GM23338 (cell line): Measurements from ENCODE around the gene DNAH6. TPM values are rescaled to one million over a fixed set of nuclear protein-coding genes. Genes with fewer than 3 reads are reported as not detected.

ENCODE experiments used
- ATAC-seq: fragments of 200-7000 bp; cut with Tn5 transposase; 3 replicates; pipeline ENCODE4 v1.9.1; 2020
- DNase-seq: peaks from one replicate; pipeline ENCODE4 v3.0.0-alpha.2; 2015; ENCODE audit warnings: low spot score
- H2AFZ ChIP-seq: fragments of 200-600 bp; sonication (generic); 2 replicates; pipeline ENCODE4 v1.8.0; 2016; ENCODE audit warnings: antibody characterized with exemption, mild to moderate bottlenecking, moderate library complexity
- H3F3A ChIP-seq: fragments of 200-600 bp; sonication (generic); replicated peaks from 2 replicates; pipeline ENCODE4 v1.8.0; 2017; ENCODE audit warnings: antibody characterized with exemption, mixed run types, low read depth
- H3K27ac ChIP-seq: fragments of 200-600 bp; sonication (generic); 2 replicates; pipeline ENCODE4 v1.6.1; 2016; ENCODE audit warnings: low read depth
- H3K27me3 ChIP-seq: fragments of 200-600 bp; sonication (generic); 2 replicates; pipeline ENCODE4 v1.8.0; 2016; ENCODE audit warnings: mild to moderate bottlenecking, mixed run types, moderate library complexity; ENCODE audit not compliant: insufficient read depth
- H3K36me3 ChIP-seq: fragments of 200-600 bp; sonication (generic); 2 replicates; pipeline ENCODE4 v1.8.0; 2016; ENCODE audit warnings: mild to moderate bottlenecking; ENCODE audit not compliant: insufficient read depth
- H3K4me1 ChIP-seq: fragments of 200-600 bp; sonication (generic); 2 replicates; pipeline ENCODE4 v1.8.0; 2016; ENCODE audit warnings: mild to moderate bottlenecking, moderate library complexity; ENCODE audit not compliant: insufficient read depth
- H3K4me2 ChIP-seq: fragments of 200-600 bp; sonication (generic); 2 replicates; pipeline ENCODE4 v1.7.1; 2017; ENCODE audit warnings: mixed run types
- H3K4me3 ChIP-seq: fragments of 200-600 bp; sonication (generic); 2 replicates; pipeline ENCODE4 v1.6.1; 2016; ENCODE audit warnings: mixed run types
- H3K79me2 ChIP-seq: fragments of 200-600 bp; sonication (generic); replicated peaks from 2 replicates; pipeline ENCODE4 v1.8.0; 2017; ENCODE audit warnings: mild to moderate bottlenecking; ENCODE audit not compliant: insufficient read depth
- H3K9me2 ChIP-seq: fragments of 200-600 bp; sonication (generic); 2 replicates; pipeline ENCODE4 v1.8.0; 2017; ENCODE audit not compliant: insufficient read depth
- H4K20me1 ChIP-seq: fragments of 200-600 bp; sonication (generic); replicated peaks from 2 replicates; pipeline ENCODE4 v1.8.0; 2017; ENCODE audit warnings: mild to moderate bottlenecking; ENCODE audit not compliant: insufficient read depth
- H3K27ac Mint-ChIP-seq: 2 replicates; pipeline ENCODE4 v1.8.0; 2020; ENCODE audit warnings: inconsistent platforms, mild to moderate bottlenecking, moderate library complexity, mixed read lengths
- H3K27me3 Mint-ChIP-seq: 3 replicates; pipeline ENCODE4 v1.8.0; 2022; ENCODE audit warnings: low read depth, mild to moderate bottlenecking, moderate library complexity, mixed read lengths, inconsistent platforms; ENCODE audit not compliant: insufficient read depth, poor library complexity
- H3K36me3 Mint-ChIP-seq: 3 replicates; pipeline ENCODE4 v1.8.0; 2021; ENCODE audit warnings: low read depth, mild to moderate bottlenecking, inconsistent platforms, moderate library complexity, mixed read lengths
- H3K4me1 Mint-ChIP-seq: 3 replicates; pipeline ENCODE4 v1.8.0; 2020; ENCODE audit warnings: mild to moderate bottlenecking, inconsistent platforms, mixed read lengths
- H3K4me3 Mint-ChIP-seq: 3 replicates; pipeline ENCODE4 v1.8.0; 2021; ENCODE audit warnings: moderate library complexity, mild to moderate bottlenecking, inconsistent platforms, mixed read lengths
- H3K9me3 Mint-ChIP-seq: 3 replicates; pipeline ENCODE4 v1.8.0; 2020; ENCODE audit warnings: moderate library complexity, mild to moderate bottlenecking, inconsistent platforms, mixed read lengths
- EZH2phosphoT487 ChIP-seq: fragments of 200-600 bp; sonication (generic); IDR thresholded peaks from one replicate; pipeline ENCODE4 v1.8.1; 2018; ENCODE audit warnings: antibody characterized with exemption; ENCODE audit not compliant: unreplicated experiment
- JUNB ChIP-seq: IDR thresholded peaks from one replicate; pipeline ENCODE4 v1.6.1; 2016; ENCODE audit warnings: antibody characterized with exemption; ENCODE audit not compliant: unreplicated experiment
- NANOG ChIP-seq: IDR thresholded peaks from 2 replicates; pipeline ENCODE4 v1.6.1; 2016; ENCODE audit warnings: antibody characterized with exemption, borderline replicate concordance
- REST ChIP-seq: IDR thresholded peaks from one replicate; pipeline ENCODE4 v1.6.1; 2018; ENCODE audit warnings: antibody characterized with exemption; ENCODE audit not compliant: unreplicated experiment
- STAT1 ChIP-seq: IDR thresholded peaks from one replicate; pipeline ENCODE4 v1.6.1; 2016; ENCODE audit warnings: antibody characterized with exemption; ENCODE audit not compliant: unreplicated experiment
- ZNF114 ChIP-seq: fragments of 250-450 bp; sonication (Bioruptor Pico); IDR thresholded peaks from 2 replicates; pipeline ENCODE4 v1.5.0; 2020; ENCODE audit warnings: mild to moderate bottlenecking, moderate library complexity
- ZNF331 ChIP-seq: fragments of 250-450 bp; sonication (Bioruptor Pico); IDR thresholded peaks from 2 replicates; pipeline ENCODE4 v1.5.0; 2020; ENCODE audit warnings: low read depth, mild to moderate bottlenecking, moderate library complexity
- polyA plus RNA-seq: library from polyadenylated mRNA; unstranded; fragments of >200 nt; fragmentation: Nextera tagmentation; extraction: Ambion mirVana; gene quantifications from 2 replicates; pipeline ENCODE4 v1.2.1, GENCODE V29; 2016
- total RNA-seq: library from RNA; depleted of rRNA; stranded (reverse); fragments of >200 nt; shearing (Covaris generic); gene quantifications from 2 replicates; pipeline ENCODE4 v1.2.3, GENCODE V29; 2014
- TF ChIP-seq, protein P1 (sequence below), 2 experiments: fragments of 200-600 bp in 1 of 2; sonication (generic) in 1 of 2; conservative IDR thresholded peaks; 2 replicates each; pipeline versions ENCODE4 v1.5.1 to v1.6.1; 2016 to 2017; ENCODE audit warnings: antibody characterized with exemption in 2 of 2, low read depth in 2 of 2, mild to moderate bottlenecking in 2 of 2, moderate library complexity in 1 of 2
- TF ChIP-seq, protein P2 (sequence below): IDR thresholded peaks from 2 replicates; pipeline ENCODE4 v1.6.1; 2016; ENCODE audit warnings: antibody characterized with exemption

DNAH6 gene
- total and polyA plus RNA-seq, 2 experiments from 2014 or later = 0.27 to 0.31 TPM

- Histone ChIP-seq H3K27me3 (no peaks in the 10 kb centered on the region), H3K27ac (no peak overlapping the region), H2AFZ (no peak overlapping the region), H3F3A (no peaks in the 10 kb centered on the region), H3K4me2 (no peak overlapping the region), H3K36me3 (no peaks in the 10 kb centered on the region), H3K79me2 (no peaks in the 10 kb centered on the region), H3K4me1 (no peaks in the 10 kb centered on the region), H3K4me3 (no peak overlapping the region), H3K9me2 (no peaks in the 10 kb centered on the region), H4K20me1 (no peaks in the 10 kb centered on the region)
- Mint-ChIP-seq H3K4me3 (no peak overlapping the region), H3K36me3 (no peaks in the 10 kb centered on the region), H3K27ac (no peak overlapping the region), H3K9me3 (no peaks in the 10 kb centered on the region), H3K4me1 (no peaks in the 10 kb centered on the region), H3K27me3 (no peaks in the 10 kb centered on the region)
- DNase-seq (no peak), ATAC-seq (no peak)
- TF ChIP-seq STAT1 = no peak
- TF ChIP-seq EZH2phosphoT487 = no peak
- TF ChIP-seq ZNF331 = no peak
- no peak for TF ChIP-seq ZNF114 (CRISPR knock-in tag)
- TF ChIP-seq, protein P1, sequence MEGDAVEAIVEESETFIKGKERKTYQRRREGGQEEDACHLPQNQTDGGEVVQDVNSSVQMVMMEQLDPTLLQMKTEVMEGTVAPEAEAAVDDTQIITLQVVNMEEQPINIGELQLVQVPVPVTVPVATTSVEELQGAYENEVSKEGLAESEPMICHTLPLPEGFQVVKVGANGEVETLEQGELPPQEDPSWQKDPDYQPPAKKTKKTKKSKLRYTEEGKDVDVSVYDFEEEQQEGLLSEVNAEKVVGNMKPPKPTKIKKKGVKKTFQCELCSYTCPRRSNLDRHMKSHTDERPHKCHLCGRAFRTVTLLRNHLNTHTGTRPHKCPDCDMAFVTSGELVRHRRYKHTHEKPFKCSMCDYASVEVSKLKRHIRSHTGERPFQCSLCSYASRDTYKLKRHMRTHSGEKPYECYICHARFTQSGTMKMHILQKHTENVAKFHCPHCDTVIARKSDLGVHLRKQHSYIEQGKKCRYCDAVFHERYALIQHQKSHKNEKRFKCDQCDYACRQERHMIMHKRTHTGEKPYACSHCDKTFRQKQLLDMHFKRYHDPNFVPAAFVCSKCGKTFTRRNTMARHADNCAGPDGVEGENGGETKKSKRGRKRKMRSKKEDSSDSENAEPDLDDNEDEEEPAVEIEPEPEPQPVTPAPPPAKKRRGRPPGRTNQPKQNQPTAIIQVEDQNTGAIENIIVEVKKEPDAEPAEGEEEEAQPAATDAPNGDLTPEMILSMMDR (conservative IDR thresholded peaks at IDR 0.05; ENCODE audit: low read depth in 2 of 2) = no peak
Observed at GRCh38 chr2:84631985-84632384, 115.7 kb downstream of the DNAH6 start.

GRCh38 chr2:84636080-84636971, 120.0 kb downstream of the DNAH6 start:
- H3K36me3 ChIP-seq = no peaks in the 10 kb centered on the region
- H3K4me1 Mint-ChIP-seq = no peaks in the 10 kb centered on the region
- no peak for TF ChIP-seq NANOG
- TF ChIP-seq ZNF331 = no peak
- TF ChIP-seq REST = no peak
- TF ChIP-seq ZNF114 (CRISPR knock-in tag) = no peak
- no peak for TF ChIP-seq JUNB
- TF ChIP-seq, protein P2, sequence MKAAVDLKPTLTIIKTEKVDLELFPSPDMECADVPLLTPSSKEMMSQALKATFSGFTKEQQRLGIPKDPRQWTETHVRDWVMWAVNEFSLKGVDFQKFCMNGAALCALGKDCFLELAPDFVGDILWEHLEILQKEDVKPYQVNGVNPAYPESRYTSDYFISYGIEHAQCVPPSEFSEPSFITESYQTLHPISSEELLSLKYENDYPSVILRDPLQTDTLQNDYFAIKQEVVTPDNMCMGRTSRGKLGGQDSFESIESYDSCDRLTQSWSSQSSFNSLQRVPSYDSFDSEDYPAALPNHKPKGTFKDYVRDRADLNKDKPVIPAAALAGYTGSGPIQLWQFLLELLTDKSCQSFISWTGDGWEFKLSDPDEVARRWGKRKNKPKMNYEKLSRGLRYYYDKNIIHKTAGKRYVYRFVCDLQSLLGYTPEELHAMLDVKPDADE = no peak

More at GRCh38 chr2:84636080-84636971, 120.0 kb downstream of the DNAH6 start:
- Mint-ChIP-seq H3K27me3 (no peaks in the 10 kb centered on the region), H3K27ac (no peak overlapping the region), H3K4me3 (no peak overlapping the region), H3K9me3 (no peaks in the 10 kb centered on the region), H3K36me3 (no peaks in the 10 kb centered on the region)
- H3K4me1 ChIP-seq = no peaks in the 10 kb centered on the region
- H3K79me2 ChIP-seq = no peaks in the 10 kb centered on the region
- ATAC-seq (no peak), DNase-seq (no peak)
- no peaks in the 10 kb centered on the region for H4K20me1 ChIP-seq
- no peak overlapping the region for H3K27ac ChIP-seq
- H3F3A ChIP-seq = no peaks in the 10 kb centered on the region
- H3K4me2 ChIP-seq = no peak overlapping the region
- no peaks in the 10 kb centered on the region for H3K9me2 ChIP-seq
- no peaks in the 10 kb centered on the region for H3K27me3 ChIP-seq
- no peak overlapping the region for H3K4me3 ChIP-seq
- no peak overlapping the region for H2AFZ ChIP-seq
